OCI-LY7 (cell line): ENCODE measurements around the gene KRTAP4-16.

ENCODE experiments used
- CTCF ChIP-seq: fragments of 200-600 bp; sonication (generic); conservative IDR thresholded peaks from 2 replicates; pipeline ENCODE4 v1.5.1; 2014; ENCODE audit warnings: mild to moderate bottlenecking, antibody characterized with exemption, low read length, moderate library complexity, mixed read lengths
- EZH2phosphoT487 ChIP-seq: fragments of 200-600 bp; sonication (generic); IDR thresholded peaks from 2 replicates; pipeline ENCODE4 v1.6.1; 2018; ENCODE audit warnings: low read depth, borderline replicate concordance, mild to moderate bottlenecking, mixed run types, antibody characterized with exemption, low read length, moderate library complexity, mixed read lengths

- TF ChIP-seq EZH2phosphoT487 (no peak), CTCF (no peak)
Measured at GRCh38 chr17:41147531-41148204, 45.7 kb upstream of the KRTAP4-16 start.
